Gastroesophageal sphincter (tissue), 3 donors: ENCODE data around the gene DMD.

Experiments used
- CTCF ChIP-seq, 4 experiments: fragments of 200-600 bp in 2 of 4; fragments of 450-650 bp in 2 of 4; sonication (generic) in 1 of 4; IDR thresholded peaks; one replicate each; pipeline ENCODE4 v1.5.1; 2017 to 2019; ENCODE audit warnings: antibody characterized with exemption in 4 of 4, mild to moderate bottlenecking in 2 of 4, moderate library complexity in 2 of 4
- EP300 ChIP-seq: sonication (generic); formaldehyde crosslinking; IDR thresholded peaks from one replicate; pipeline ENCODE4 v1.6.1; 2017; ENCODE audit warnings: antibody characterized with exemption, mild to moderate bottlenecking
- POLR2A ChIP-seq, 2 donors: fragments of 450-650 bp; IDR thresholded peaks; one replicate each; pipeline ENCODE4 v1.6.1; 2017; ENCODE audit warnings: antibody characterized with exemption in 2 of 2, mild to moderate bottlenecking in 2 of 2, moderate library complexity in 1 of 2
- POLR2AphosphoS5 ChIP-seq: sonication (generic); formaldehyde crosslinking; IDR thresholded peaks from one replicate; pipeline ENCODE4 v1.6.1; 2017; ENCODE audit warnings: antibody characterized with exemption

- TF ChIP-seq CTCF (IDR thresholded peaks at IDR 0.05) (no peak), POLR2A (IDR thresholded peaks at IDR 0.05) (no peak), EP300 (no peak), POLR2AphosphoS5 (no peak)
Observed at GRCh38 chrX:31653422-31653821, 1557.9 kb downstream of the DMD start.
